BLaER1 treated with 17β-estradiol and CSF1 and Interleukin-3, amounts not matched to agents 10 nM and 100 nM (cell line): Measurements from ENCODE around the gene UPK1A.
A peak's percentile ranks its signal among the peaks of the same experiment; 100 is the strongest.
"Not testable (repeated sequence)": the region's sequence is repeated elsewhere in the genome, so short reads cannot be mapped to it uniquely, and the experiment has no call there.

ENCODE experiments used
- H3K27ac ChIP-seq, 11 experiments: shearing (Covaris generic); formaldehyde crosslinking; 2 replicates each; pipeline ENCODE4 v1.8.1; 2022
- H3K27me3 ChIP-seq, 11 experiments: shearing (Covaris generic); formaldehyde crosslinking; 2 replicates each; pipeline ENCODE4 v1.8.1; 2022
- H3K36me3 ChIP-seq, 11 experiments: shearing (Covaris generic); formaldehyde crosslinking; 2 replicates each; pipeline ENCODE4 v1.8.1; 2022
- H3K4me1 ChIP-seq, 10 experiments: shearing (Covaris generic); formaldehyde crosslinking; 2 replicates each; pipeline ENCODE4 v1.8.1; 2022
- H3K4me2 ChIP-seq, 11 experiments: shearing (Covaris generic); formaldehyde crosslinking; 2 replicates each; pipeline ENCODE4 v1.8.1; 2022
- H3K4me3 ChIP-seq, 10 experiments: shearing (Covaris generic); formaldehyde crosslinking; 2 replicates each; pipeline ENCODE4 v1.8.1; 2022
- H3K9ac ChIP-seq, 11 experiments: shearing (Covaris generic); formaldehyde crosslinking; 2 replicates each; pipeline ENCODE4 v1.8.1; 2022
- H3K9me3 ChIP-seq, 11 experiments: shearing (Covaris generic); formaldehyde crosslinking; replicated peaks in 1 of 11; 2 replicates each; pipeline ENCODE4 v1.8.1; 2022
- H4K20me1 ChIP-seq, 11 experiments: shearing (Covaris generic); formaldehyde crosslinking; 2 replicates each; pipeline ENCODE4 v1.8.1; 2022
- Cebpa-rat ChIP-seq, 11 experiments: shearing (Covaris generic); IDR thresholded peaks; 2 replicates each; pipeline ENCODE4 v1.8.1; 2022

UPK1A gene

DNA sequence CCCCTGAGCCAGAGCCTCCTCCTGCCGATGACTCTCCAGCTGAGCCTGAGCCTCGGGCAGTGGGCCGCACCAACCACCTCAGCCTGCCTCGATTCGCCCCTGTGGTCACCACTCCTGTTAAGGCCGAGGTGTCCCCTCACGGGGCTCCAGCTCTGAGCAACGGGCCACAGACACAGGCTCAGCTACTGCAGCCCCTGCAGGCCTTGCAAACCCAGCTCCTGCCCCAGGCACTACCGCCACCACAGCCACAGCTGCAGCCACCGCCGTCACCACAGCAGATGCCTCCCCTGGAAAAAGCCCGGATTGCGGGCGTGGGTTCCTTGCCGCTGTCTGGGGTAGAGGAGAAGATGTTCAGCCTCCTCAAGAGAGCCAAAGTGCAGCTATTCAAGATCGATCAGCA, 55.1 kb downstream of the UPK1A start:
- Histone ChIP-seq H3K9ac (peak overlapping the region in 7 of 11 experiments; percentile 2 to 43 (median 32); a peak in 8 of 22 replicates), H3K4me2 (no peak overlapping the region), H4K20me1 (peaks cover 53 to 80% (median 76%) of the 10 kb centered on the region in 11 experiments; a peak in 21 of 22 replicates), H3K36me3 (peaks cover 59 to 71% (median 69%) of the 10 kb centered on the region in 11 experiments), H3K27ac (no peak overlapping the region), H3K4me1 (peaks cover 12 to 17% (median 14%) of the 10 kb centered on the region in 10 experiments), H3K9me3 (no peaks in the 10 kb centered on the region), H3K4me3 (no peak overlapping the region), H3K27me3 (no peaks in the 10 kb centered on the region)
- no peak for TF ChIP-seq Cebpa-rat (IDR thresholded peaks at IDR 0.05)

DNA sequence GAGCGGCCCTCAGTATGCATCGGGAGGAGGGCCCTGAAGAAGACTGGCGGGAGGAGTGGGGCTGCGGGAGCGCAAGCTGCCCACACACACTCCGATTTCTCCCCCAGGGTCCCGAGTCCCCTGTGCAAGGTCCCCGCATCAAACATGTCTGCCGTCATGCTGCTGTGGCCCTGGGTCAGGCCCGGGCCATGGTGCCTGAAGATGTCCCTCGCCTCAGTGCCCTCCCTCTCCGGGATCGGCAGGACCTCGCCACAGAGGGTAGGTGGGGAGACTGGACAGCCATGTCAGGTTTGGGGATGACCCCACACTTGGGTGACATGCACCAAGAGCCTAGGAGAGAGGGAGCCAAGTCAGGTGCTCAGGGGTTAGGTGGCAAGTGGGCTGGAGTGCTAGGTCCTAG, 56.1 kb downstream of the UPK1A start:
- Histone ChIP-seq H4K20me1 (peaks cover 55 to 91% (median 85%) of the 10 kb centered on the region in 11 experiments; a peak in 21 of 22 replicates), H3K27ac (no peak overlapping the region)

DNA sequence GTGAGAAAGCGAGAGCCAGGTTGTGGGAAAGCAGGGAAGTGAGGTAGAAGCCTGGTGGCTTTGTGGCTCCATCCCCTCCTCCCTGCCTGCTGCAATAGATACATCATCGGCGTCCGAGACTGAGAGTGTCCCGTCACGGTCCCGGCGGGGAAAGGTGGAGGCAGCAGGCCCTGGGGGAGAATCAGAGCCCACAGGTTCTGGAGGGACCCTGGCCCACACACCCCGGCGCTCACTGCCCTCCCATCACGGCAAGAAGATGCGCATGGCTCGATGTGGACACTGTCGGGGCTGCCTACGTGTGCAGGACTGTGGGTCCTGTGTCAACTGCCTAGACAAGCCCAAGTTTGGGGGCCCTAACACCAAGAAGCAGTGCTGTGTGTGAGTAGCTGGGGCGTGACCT, 56.6 kb downstream of the UPK1A start:
- Histone ChIP-seq H3K27ac (no peak overlapping the region), H3K4me3 (no peak overlapping the region), H3K4me1 (peaks cover 11 to 16% (median 14%) of the 10 kb centered on the region in 10 experiments), H3K4me2 (no peak overlapping the region), H3K9me3 (no peaks in the 10 kb centered on the region), H3K9ac (peak overlapping the region in 3 of 11 experiments; percentile 8 to 32 (median 19); a peak in 3 of 22 replicates), H3K27me3 (no peaks in the 10 kb centered on the region), H4K20me1 (peaks cover 55 to 95% (median 89%) of the 10 kb centered on the region in 11 experiments; a peak in 21 of 22 replicates), H3K36me3 (peaks cover 74 to 86% (median 84%) of the 10 kb centered on the region in 11 experiments)
- TF ChIP-seq Cebpa-rat (IDR thresholded peaks at IDR 0.05) = no peak

More for the DNA sequence above, 56.1 kb downstream of the UPK1A start:
- peaks cover 69 to 82% (median 79%) of the 10 kb centered on the region in 11 experiments for H3K36me3 ChIP-seq
- no peaks in the 10 kb centered on the region for H3K9me3 ChIP-seq
- H3K9ac ChIP-seq = peak overlapping the region in 6 of 11 experiments; percentile 8 to 43 (median 20); a peak in 6 of 22 replicates
- TF ChIP-seq Cebpa-rat (IDR thresholded peaks at IDR 0.05) = no peak
- no peaks in the 10 kb centered on the region for H3K27me3 ChIP-seq
- no peak overlapping the region for H3K4me3 ChIP-seq
- peaks cover 11 to 16% (median 14%) of the 10 kb centered on the region in 10 experiments for H3K4me1 ChIP-seq
- H3K4me2 ChIP-seq = no peak overlapping the region

DNA sequence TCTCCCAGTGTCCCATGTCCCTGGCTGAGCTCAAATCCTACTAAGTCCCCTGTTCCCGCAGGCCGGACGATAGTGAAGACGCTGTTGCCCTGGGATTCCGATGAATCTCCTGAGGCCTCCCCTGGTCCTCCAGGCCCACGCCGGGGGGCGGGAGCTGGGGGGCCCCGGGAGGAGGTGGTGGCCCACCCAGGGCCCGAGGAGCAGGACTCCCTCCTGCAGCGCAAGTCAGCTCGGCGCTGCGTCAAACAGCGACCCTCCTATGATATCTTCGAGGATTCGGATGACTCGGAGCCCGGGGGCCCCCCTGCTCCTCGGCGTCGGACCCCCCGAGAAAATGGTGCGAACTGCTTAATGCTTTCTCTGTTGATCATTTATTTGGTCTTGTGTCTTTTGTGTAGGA, 57.4 kb downstream of the UPK1A start:
- H3K4me2 ChIP-seq = no peak overlapping the region
- no peak overlapping the region for H3K4me3 ChIP-seq
- peaks cover 11 to 16% (median 14%) of the 10 kb centered on the region in 10 experiments for H3K4me1 ChIP-seq
- TF ChIP-seq Cebpa-rat (IDR thresholded peaks at IDR 0.05) = no peak
- H3K36me3 ChIP-seq = peaks cover 82 to 94% (median 92%) of the 10 kb centered on the region in 11 experiments
- peak overlapping the region in 2 of 11 experiments; percentile 8 to 32; a peak in 1 of 22 replicates for H3K9ac ChIP-seq
- H3K9me3 ChIP-seq = no peaks in the 10 kb centered on the region
- no peaks in the 10 kb centered on the region for H3K27me3 ChIP-seq
- peaks cover 52 to 98% (median 92%) of the 10 kb centered on the region in 11 experiments; a peak in 21 of 22 replicates for H4K20me1 ChIP-seq
- H3K27ac ChIP-seq = no peak overlapping the region

DNA sequence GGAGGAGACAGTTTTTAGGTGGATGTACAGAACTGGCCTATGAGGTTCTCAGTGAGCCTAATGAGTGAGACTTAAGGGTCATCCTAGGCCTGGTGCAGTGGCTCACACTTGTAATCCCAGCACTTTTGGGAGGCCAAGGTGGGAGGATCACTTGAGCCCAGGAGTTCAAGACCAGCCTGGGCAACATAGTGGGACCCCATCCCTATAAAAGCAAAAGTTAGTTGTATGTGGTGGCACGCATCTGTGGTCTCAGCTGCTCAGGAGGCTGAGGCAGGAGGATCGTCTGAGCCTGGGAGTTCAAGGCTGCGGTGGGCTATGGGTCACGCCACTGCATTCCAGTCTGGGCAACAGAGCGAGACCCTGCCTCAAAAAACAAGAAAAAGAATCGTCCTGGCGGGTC, 57.8 kb downstream of the UPK1A start:
- Histone ChIP-seq H3K36me3 (peaks cover 86 to 98% (median 96%) of the 10 kb centered on the region in 11 experiments), H3K4me1 (peaks cover 6 to 12% (median 10%) of the 10 kb centered on the region in 10 experiments), H4K20me1 (peaks cover 47 to 98% (median 92%) of the 10 kb centered on the region in 11 experiments; a peak in 21 of 22 replicates)
- H3K4me2 ChIP-seq, H3K27ac ChIP-seq, H3K27me3 ChIP-seq, H3K4me3 ChIP-seq, H3K9ac ChIP-seq, H3K9me3 ChIP-seq: not testable (repeated sequence)

DNA sequence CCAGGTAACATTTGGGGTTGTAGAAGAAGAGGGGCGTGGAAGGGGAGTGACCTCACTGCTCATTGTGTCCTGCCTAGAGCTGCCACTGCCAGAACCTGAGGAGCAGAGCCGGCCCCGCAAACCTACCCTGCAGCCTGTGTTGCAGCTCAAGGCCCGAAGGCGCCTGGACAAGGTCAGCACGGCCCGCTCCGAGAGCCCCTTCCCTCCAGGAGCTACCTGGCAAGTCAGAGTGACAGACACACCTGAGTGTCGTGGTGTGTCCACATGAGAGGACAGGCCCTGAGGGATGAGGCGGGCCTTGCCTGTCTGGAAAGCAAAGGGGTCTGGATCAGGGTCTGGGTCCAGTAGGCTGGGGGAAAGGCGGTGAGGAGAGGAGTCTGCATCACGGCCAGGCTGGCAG, 58.2 kb downstream of the UPK1A start:
- Histone ChIP-seq H3K27me3 (no peaks in the 10 kb centered on the region), H3K36me3 (peaks cover 89 to 98% (median 97%) of the 10 kb centered on the region in 11 experiments), H3K27ac (no peak overlapping the region), H3K4me3 (no peak overlapping the region), H4K20me1 (peaks cover 43 to 98% (median 92%) of the 10 kb centered on the region in 11 experiments; a peak in 21 of 22 replicates), H3K9me3 (no peaks in the 10 kb centered on the region), H3K4me1 (peaks cover 2 to 7% (median 6%) of the 10 kb centered on the region in 10 experiments; a peak in 19 of 20 replicates), H3K4me2 (no peak overlapping the region), H3K9ac (no peak overlapping the region)
- TF ChIP-seq Cebpa-rat (IDR thresholded peaks at IDR 0.05) = no peak

DNA sequence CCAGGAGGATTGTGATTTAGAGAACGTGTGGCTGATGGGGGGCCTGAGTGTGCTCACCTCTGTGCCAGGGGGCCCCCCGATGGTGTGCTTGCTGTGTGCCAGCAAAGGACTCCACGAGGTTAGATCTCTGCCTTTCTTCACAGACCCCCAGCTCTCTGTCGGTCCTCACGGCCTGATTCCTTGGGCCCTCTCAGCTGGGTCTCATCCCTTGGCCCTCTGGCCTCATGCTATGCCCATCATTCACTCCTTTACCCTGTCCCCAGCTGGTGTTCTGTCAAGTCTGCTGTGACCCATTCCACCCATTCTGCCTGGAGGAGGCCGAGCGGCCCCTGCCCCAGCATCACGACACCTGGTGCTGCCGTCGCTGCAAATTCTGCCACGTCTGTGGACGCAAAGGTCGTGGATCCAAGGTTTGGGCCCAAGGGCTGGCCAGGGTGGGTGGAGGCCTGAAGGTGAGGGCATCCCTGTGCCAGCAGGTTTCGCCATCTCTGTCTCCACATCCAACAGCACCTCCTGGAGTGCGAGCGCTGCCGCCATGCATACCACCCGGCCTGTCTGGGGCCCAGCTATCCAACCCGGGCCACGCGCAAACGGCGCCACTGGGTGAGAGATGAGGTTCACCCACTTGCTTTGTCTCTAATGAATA, 59.0 kb downstream of the UPK1A start:
- H4K20me1 ChIP-seq = peaks cover 36 to 98% (median 92%) of the 10 kb centered on the region in 11 experiments; a peak in 21 of 22 replicates
- no peaks in the 10 kb centered on the region for H3K9me3 ChIP-seq
- no peak overlapping the region for H3K27ac ChIP-seq
- H3K27me3 ChIP-seq = no peaks in the 10 kb centered on the region
- no peaks in the 10 kb centered on the region; a peak in 2 of 20 replicates for H3K4me1 ChIP-seq
- H3K9ac ChIP-seq = 0 out of 22 replicates have a peak overlapping the region, but pooled peaks of 2 of the 11 experiments have one; percentile 4 to 15
- TF ChIP-seq Cebpa-rat (IDR thresholded peaks at IDR 0.05) = no peak
- no peak overlapping the region for H3K4me3 ChIP-seq
- H3K4me2 ChIP-seq = no peak overlapping the region
- peaks cover 90 to 98% (median 97%) of the 10 kb centered on the region in 11 experiments for H3K36me3 ChIP-seq

DNA sequence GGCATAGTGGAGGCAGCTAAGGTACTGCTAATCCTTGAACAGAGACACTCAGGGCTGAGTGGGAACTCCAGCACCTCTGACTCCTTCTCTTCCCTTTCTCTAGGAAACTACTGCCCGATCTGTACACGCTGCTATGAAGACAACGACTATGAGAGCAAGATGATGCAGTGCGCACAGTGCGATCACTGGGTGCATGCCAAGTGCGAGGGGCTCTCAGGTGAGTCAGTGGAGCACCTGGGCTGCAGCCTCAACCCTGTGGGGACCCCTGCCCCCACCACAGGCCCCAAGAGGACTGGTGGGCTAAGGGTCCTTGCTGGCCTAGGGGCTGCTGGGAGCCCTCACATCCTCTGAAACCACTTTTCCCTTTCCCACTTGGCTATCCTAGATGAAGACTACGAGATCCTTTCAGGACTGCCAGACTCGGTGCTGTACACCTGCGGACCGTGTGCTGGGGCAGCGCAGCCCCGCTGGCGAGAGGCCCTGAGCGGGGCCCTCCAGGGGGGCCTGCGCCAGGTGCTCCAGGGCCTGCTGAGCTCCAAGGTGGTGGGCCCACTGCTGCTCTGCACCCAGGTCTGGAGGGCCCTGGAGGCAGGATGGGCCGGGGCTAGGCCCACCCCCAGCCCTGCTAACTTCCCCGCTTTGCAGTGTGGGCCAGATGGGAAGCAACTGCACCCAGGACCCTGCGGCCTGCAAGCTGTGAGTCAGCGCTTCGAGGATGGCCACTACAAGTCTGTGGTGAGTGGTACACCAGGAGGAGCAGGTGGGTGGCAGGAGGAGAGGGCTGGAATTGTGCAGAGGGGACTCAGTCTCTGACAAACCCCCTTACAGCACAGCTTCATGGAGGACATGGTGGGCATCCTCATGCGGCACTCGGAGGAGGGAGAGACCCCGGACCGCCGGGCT, 61.0 kb downstream of the UPK1A start:
- no peak overlapping the region for H3K27ac ChIP-seq
- H3K4me3 ChIP-seq = no peak overlapping the region
- H3K27me3 ChIP-seq = no peaks in the 10 kb centered on the region
- 0 out of 22 replicates have a peak overlapping the region, but pooled peaks of 1 of the 11 experiments have one; percentile 11 for H3K9ac ChIP-seq
- no peak for TF ChIP-seq Cebpa-rat (IDR thresholded peaks at IDR 0.05)
- no peaks in the 10 kb centered on the region for H3K4me1 ChIP-seq
- H3K9me3 ChIP-seq = no peaks in the 10 kb centered on the region
- peaks cover 37 to 100% (median 95%) of the 10 kb centered on the region in 11 experiments; a peak in 21 of 22 replicates for H4K20me1 ChIP-seq
- no peak overlapping the region for H3K4me2 ChIP-seq
- peaks cover 100% of the 10 kb centered on the region in 11 experiments for H3K36me3 ChIP-seq
